C1 segment of cervical spinal cord (tissue), 14 donors: ENCODE data around the gene AUP1.
"Not testable (repeated sequence)": the region's sequence is repeated elsewhere in the genome, so short reads cannot be mapped to it uniquely, and the experiment has no call there.

Experiments used
- DNase-seq, 14 donors: peaks; one replicate each; lab custom pipeline; 2025; lab: John Stamatoyannopoulos, UW

The AUP1 gene

DNA sequence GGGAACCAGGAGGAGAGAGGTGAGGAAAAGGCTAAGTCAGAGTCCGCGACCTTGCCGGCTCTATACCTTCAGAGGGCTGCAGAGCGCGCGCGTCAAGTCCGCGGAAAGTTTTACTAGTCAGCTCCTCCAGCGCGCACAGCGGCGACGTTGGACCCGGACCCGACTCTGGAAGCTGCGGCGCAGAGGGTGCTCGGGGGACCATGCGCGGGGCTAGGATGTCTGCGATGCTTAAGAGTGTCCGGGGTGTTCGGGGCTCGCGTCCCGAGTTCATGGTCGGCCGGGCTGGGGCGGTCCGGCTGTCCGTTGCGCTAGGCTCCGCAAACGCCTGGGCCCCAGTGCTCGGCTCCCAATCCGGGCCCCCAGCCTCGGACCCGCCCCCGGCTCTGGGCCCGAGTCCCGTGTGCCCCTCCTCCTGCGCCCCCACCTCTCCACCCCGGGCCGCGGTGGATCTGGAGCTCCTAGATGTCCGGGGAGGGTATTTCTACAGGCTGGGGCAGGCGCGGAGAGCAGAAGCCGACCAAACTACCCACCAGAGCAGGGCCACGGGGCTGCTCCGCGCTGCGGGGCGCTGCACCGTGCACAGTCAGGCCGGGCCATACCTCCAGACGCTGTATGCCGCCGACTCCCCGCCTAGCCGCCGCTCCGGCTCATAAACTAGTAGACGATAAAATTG, 30.1 kb downstream of the AUP1 start, which contains the start of gene LBX2:
Gene LBX2 (minus strand): TSS at position 337 of the 673 bp plus-strand sequence. CDS start 66 bp downstream, at position 271.
- no peak for DNase-seq

GRCh38 chr2:74498500-74499266, 30.8 kb downstream of the AUP1 start:
- DNase-seq: no peak

- no peak for DNase-seq
Observed at GRCh38 chr2:74497777-74498499, 31.6 kb downstream of the AUP1 start.

DNA sequence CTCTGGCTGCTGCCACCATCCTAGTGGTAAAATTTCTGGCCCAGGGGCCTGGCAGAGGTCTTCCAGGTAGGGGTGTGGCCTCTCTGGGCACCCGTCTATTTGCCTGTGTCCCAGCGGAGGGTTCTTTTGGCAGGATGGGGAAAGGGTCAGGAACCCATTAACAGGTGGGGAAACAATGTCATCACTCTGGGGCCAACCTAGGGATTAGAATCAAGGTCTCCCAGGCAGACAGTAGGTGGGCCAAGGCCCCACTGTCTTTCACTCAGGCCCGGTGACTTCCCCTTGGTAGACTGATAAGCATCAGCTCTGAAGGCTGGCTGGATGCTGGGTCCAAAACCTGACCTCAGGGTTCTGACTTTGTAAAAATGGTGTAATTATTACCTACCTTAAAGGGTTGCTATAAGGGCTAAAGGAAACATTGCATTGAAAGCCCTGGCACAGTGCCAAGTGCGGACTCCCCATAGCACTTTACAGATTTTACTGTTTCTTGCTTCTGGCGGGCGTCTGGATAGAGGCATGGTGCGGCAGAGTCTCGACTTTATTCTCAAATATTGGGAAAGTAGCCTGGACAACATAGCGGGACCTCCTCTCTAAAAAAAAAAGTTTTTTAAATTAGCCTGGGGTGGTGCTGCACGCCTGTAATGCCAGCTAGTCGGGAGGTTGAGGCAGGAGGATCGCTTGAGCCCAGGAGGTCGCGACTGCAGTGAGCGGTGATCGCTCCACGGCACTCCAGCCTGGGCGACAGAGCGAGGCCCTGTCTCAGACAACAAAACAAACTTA, 32.3 kb downstream of the AUP1 start:
- no peak for DNase-seq

DNA sequence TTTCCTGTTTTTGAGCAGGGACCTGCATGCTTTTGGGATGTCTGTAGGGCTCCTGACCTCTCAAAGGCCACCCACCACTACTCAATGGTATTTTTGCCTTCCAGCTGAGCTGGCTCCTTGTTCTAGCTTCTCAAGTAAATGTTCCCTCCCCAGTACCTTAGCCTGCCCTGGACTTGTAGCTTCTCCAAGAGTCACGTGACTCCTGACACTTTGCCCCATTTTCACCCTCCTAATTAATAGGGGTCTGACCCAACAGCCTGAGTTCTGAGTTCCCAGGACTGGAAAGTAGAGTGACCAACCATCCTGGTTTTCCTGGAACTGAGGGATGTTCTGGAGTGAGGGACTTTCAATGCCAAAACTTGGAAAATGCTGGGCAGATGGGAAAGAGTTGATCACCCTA, 34.1 kb downstream of the AUP1 start:
- no peak for DNase-seq

DNA sequence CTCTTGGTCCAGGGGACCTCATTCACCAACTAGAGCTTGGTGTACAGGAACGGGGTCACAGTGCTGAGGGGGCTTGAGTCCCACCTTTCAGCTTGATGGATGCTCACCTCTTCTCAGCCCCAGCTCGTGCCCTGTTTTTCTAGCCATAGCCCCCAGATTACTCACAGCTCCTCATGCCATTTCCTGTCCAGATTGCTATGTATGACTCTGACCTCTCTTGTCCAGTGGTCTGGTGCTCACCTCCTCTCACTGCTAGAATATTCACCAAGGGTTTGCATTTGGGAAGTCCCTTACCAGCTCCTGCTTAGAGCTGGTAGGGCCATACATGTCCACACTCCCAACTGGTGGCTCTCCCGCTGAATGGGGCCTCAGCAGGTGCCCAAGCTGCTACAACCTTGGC, 36.0 kb downstream of the AUP1 start:
- no peak for DNase-seq

DNA sequence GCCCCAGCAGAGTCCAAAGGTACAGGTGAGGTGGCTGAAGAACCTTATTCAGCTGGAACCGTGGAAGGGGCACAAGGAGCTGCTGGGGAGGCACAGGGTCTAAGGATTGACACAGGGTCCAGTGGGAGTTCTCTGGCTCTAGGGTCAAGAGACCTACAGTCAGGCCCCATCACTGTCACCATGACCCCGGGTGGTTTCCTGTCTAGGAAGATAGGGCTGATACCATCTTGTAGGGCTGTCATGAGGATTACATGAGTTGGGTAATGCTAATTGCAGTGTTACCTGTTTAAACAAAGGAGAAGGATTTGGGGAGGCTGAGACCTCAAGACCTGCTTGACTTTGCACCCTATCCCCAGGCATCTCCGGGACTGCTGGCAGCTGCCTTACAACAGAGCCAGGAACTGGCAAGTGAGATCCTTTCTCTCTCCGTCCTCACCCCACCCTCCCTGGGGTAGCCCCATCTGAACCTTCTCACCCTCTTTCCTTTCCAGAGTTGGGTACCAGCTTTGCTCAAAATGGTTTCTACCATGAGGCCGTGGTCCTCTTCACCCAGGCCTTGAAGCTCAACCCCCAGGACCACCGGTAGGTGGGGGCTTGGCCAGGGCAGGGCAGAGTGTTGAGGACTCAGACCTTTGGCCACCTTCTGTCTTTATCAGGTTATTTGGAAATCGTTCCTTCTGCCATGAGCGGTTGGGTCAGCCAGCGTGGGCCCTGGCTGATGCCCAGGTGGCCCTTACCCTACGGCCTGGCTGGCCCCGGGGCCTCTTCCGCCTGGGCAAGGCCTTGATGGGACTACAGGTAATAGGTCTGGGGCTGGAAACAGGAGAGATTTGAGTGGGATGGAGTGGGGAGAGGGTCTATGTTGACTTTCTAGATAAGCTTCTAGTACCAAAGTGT, 37.6 kb downstream of the AUP1 start:
- DNase-seq: no peak

DNA sequence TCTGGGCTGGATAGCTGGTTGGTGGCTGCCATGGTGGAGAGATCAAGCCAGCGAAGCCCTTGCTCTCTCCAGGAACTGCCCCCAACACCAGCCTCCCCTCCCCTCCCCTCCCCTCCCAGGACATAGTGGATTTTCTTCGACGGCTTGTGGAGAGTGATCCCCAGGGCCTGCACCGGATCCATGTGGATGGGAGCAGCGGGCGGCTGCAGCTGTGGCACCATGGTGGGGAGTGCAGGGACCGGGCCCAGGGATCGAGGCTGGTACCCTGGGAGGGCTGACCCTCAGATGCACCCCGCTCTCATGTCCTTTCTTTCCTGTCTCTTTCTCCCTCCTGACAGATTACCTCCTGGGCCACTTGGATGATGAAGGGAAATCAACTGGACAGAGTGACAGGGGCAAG, 39.6 kb downstream of the AUP1 start:
- DNase-seq: no peak

DNA sequence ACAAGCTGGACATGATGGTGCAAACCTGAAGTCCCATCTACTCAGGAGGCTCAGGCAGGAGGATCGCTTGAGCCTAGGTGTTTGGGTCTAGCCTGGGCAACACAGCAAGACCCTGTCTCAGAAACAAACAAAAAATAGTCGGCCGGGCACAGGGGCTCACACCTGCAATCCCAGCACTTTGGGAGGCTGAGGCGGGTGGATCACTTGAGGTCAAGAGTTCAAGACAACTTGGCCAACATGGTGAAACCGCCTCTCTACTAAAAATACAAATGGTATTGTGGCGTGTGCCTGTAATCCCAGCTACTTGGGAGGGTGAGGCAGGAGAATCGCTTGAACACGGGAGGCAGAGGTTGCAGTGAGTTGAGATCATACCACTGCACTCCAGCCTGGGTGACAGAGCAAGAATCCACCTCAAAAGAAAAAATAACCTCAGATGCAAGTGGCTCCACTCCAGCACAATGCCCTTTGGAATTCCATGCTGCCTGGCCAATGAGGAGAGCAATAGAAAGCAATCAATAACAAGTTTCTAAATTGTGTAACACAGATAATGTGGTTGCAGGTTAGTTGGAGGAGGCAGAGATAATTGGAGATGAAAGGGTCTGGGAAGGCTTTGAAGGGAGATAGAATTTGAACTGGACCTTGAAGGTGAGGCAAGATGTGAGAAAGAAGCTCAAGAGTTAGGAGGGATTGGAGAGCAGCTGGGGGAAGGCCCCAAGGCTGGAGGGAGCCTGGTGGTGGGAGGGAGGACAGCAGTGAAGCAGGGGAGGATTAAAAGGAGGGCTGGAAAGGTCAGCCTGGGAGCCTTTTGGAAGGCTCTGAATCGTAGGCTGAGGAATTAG, 40.6 kb downstream of the AUP1 start:
- no peak for DNase-seq

DNA sequence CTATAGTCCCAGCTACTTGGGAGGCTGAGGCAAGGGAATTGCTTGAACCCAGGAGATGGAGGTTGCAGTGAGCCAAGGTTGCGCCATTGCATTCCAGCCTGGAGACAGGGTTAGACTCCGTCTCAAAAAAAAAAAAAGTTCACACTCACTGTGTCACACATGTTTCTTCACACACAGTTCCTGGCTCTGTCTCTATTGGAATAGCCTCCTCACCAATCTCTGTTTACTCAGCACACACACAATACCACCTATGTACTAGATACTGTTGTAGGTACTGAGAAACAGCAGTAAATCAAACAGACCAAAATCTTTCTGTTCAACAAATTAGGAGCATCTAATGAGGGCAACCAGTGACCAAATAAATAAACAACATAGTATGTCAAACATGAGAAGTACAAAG, 43.4 kb downstream of the AUP1 start:
- no peak for DNase-seq

- not testable (repeated sequence) for DNase-seq
Observed at GRCh38 chr2:74483675-74484164, 45.8 kb downstream of the AUP1 start.

GRCh38 chr2:74482801-74483674, 46.5 kb downstream of the AUP1 start, which contains the start of the genes CCDC142 and TTC31:
Gene CCDC142 (minus strand): TSS chr2:74482998. CDS start chr2:74482837, 161 bp downstream.
Gene TTC31 (plus strand): TSS chr2:74483081. CDS start chr2:74483096, 15 bp downstream.
- peak; percentile 88 to 100 (median 97) for DNase-seq

DNA sequence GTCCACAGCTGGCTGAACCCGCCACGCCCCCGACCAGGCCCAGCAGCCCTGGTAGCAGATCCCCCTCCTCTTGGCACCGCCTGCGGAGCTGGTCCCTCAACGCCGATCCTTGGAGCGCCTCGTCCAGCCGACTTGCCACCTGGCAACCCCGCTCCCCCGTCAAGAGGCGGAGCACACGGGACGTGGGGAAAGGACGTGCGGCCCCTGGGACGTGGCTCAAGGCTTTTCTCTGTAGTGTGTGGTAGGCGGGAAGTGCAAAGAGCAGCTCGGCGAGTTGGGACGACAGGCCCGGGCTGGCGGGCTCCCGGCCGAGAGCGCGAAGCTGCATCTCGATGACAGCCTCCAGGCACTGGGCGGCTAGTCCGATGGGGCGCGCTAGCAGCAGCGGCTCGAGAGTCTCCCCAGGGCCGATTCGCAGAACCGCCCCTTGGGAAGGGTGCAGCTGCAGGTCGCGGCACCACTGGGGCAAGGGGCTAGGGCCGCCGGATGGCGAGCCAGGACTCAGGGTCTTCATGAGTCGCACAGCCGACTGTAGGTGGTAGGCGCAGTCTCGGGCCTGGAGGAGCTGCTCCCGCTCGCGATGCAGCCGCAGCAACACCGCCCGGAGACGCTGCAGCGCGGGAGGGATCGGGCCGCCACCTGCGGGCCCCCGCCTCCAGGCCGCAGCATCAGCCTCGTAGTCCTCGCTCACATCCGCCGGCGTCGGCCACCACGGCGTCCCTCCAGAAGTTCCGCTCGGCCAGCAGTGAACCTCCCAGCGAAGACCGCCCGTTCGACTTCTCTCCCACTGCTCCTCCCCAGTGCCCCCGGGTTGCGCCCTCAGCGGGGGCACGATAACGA, 47.3 kb downstream of the AUP1 start:
- peak in 2 of 14 donors; percentile 52 to 58 for DNase-seq

DNA sequence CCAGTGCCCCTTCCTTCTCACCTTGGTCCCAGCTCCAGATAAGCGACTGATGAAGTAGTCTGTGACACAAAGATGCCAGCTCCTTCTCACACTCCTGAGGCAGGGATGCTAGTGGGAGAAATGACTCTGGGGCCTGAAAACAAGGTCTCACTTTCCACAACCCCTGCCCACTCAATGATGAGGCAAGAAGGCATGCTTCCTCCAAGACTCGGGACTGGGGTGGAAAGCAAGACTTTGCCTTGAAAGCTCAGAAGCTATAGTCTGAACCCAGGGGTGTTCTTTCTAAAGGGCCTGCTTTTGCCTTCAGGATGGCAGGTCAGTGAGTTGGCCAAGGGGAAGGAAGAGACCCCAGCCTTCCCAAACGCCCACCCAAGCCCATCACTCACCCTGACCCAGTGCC, 48.1 kb downstream of the AUP1 start:
- no peak for DNase-seq
